C4-2B (cell line): ENCODE results near the gene ABCB11.

ENCODE experiments used
- CTCF ChIP-seq: fragments of 450-650 bp; conservative IDR thresholded peaks from 2 replicates; pipeline ENCODE4 v1.5.1; 2017; ENCODE audit warnings: mild to moderate bottlenecking
- ZFX ChIP-seq: fragments of 450-650 bp; IDR thresholded peaks from 2 replicates; pipeline ENCODE4 v1.6.1; 2017

- no peak for TF ChIP-seq CTCF
- no peak for TF ChIP-seq ZFX
Observed at GRCh38 chr2:169023161-169023560, 8.0 kb downstream of the ABCB11 start.
